Measurements from ENCODE around the gene LY6G6C.

GRCh38 chr6:31734247-31734820, 12.8 kb upstream of the LY6G6C start:
- TF ChIP-seq, protein P1, sequence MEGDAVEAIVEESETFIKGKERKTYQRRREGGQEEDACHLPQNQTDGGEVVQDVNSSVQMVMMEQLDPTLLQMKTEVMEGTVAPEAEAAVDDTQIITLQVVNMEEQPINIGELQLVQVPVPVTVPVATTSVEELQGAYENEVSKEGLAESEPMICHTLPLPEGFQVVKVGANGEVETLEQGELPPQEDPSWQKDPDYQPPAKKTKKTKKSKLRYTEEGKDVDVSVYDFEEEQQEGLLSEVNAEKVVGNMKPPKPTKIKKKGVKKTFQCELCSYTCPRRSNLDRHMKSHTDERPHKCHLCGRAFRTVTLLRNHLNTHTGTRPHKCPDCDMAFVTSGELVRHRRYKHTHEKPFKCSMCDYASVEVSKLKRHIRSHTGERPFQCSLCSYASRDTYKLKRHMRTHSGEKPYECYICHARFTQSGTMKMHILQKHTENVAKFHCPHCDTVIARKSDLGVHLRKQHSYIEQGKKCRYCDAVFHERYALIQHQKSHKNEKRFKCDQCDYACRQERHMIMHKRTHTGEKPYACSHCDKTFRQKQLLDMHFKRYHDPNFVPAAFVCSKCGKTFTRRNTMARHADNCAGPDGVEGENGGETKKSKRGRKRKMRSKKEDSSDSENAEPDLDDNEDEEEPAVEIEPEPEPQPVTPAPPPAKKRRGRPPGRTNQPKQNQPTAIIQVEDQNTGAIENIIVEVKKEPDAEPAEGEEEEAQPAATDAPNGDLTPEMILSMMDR (IDR thresholded peaks at IDR 0.05), result no peak
- no peak for TF ChIP-seq POLR2A (IDR thresholded peaks at IDR 0.05)

All from breast epithelium (tissue), 3 donors.